GM12891 (cell line): ENCODE results near the gene PRR7.

Source experiments
- PAX5 ChIP-seq: IDR thresholded peaks from 2 replicates; pipeline ENCODE4 v1.6.1; 2011; ENCODE audit warnings: low read length, moderate library complexity, mild to moderate bottlenecking; ENCODE audit not compliant: insufficient read depth, severe bottlenecking
- POLR2A ChIP-seq: IDR thresholded peaks from 2 replicates; pipeline ENCODE4 v1.6.1; 2011; ENCODE audit warnings: low read depth, low read length, control low read depth
- POLR2AphosphoS5 ChIP-seq: IDR thresholded peaks from 2 replicates; pipeline ENCODE4 v1.6.1; 2011; ENCODE audit warnings: low read depth, low read length, control low read depth
- SPI1 ChIP-seq: IDR thresholded peaks from 2 replicates; pipeline ENCODE4 v1.6.1; 2011; ENCODE audit warnings: low read depth, low read length, control low read depth
- TAF1 ChIP-seq: IDR thresholded peaks from 2 replicates; pipeline ENCODE4 v1.6.1; 2011; ENCODE audit warnings: low read depth, low read length, control low read depth

GRCh38 chr5:177478711-177479646 is 32.4 kb downstream of the PRR7 start:
- no peak for TF ChIP-seq POLR2A
- TF ChIP-seq TAF1, result no peak
- TF ChIP-seq POLR2AphosphoS5, result no peak; the same call in 1 of the 2 replicates
- no peak for TF ChIP-seq PAX5
- no peak for TF ChIP-seq SPI1
